Measurements from ENCODE around the gene MRPS12. TPM values are rescaled to one million over a fixed set of nuclear protein-coding genes. Genes with fewer than 3 reads are reported as not detected.

Gene MRPS12
- total and polyA plus RNA-seq, 9 of the 15 experiments (the other 6 are each of a cell fraction or from before 2014, with no cell fraction given), result 8.1 to 174 (median 52.0) TPM

GRCh38 chr19:38920602-38921419, 9.9 kb upstream of the MRPS12 start (continued):
- no peak for TF ChIP-seq ZNF707 (CRISPR knock-in tag; conservative IDR thresholded peaks at IDR 0.05)
- no peak for TF ChIP-seq SMARCE1 (IDR thresholded peaks at IDR 0.05)
- no peak for TF ChIP-seq RBM34 (IDR thresholded peaks at IDR 0.05; ENCODE audit: borderline replicate concordance, insufficient read depth, low read length)
- TF ChIP-seq RB1 (IDR thresholded peaks at IDR 0.05; ENCODE audit: low read depth), result no peak
- no peak for TF ChIP-seq TRIM25 (IDR thresholded peaks at IDR 0.05; ENCODE audit: borderline replicate concordance)
- TF ChIP-seq RNF219 (CRISPR knock-in tag; IDR thresholded peaks at IDR 0.05), result no peak
- TF ChIP-seq MLLT1 (IDR thresholded peaks at IDR 0.05), result peak in 1 of 2 experiments; percentile 22; a peak in 1 of 4 replicates
- TF ChIP-seq IRF1 (CRISPR knock-in tag; IDR thresholded peaks at IDR 0.05; ENCODE audit: borderline replicate concordance), result no peak
- TF ChIP-seq GATAD2A (IDR thresholded peaks at IDR 0.05), result no peak
- TF ChIP-seq TAF7 (tag; IDR thresholded peaks at IDR 0.05), result no peak
- TF ChIP-seq USF1 (CRISPR knock-in tag; IDR thresholded peaks at IDR 0.05), result no peak
- no peak for TF ChIP-seq MED1 (CRISPR knock-in tag; IDR thresholded peaks at IDR 0.05; ENCODE audit: borderline replicate concordance)
- TF ChIP-seq ZBTB12 (CRISPR knock-in tag; IDR thresholded peaks at IDR 0.05), result no peak
- peak in 1 of 2 experiments; percentile 43; a peak in 1 of 4 replicates for TF ChIP-seq TRIM24 (IDR thresholded peaks at IDR 0.05)
- no peak for TF ChIP-seq NFIC (IDR thresholded peaks at IDR 0.05)
- TF ChIP-seq NR4A1 (CRISPR knock-in tag; IDR thresholded peaks at IDR 0.05), result no peak
- no peak for TF ChIP-seq NR4A1 (tag; IDR thresholded peaks at IDR 0.05)
- TF ChIP-seq STAT5A (IDR thresholded peaks at IDR 0.05; ENCODE audit: borderline replicate concordance, low read length), result peak; percentile 39; the same call in 1 of the 2 replicates
